Tibial nerve (tissue), 4 donors: Measurements from ENCODE around the gene GPD1L. TPM values are rescaled to one million over a fixed set of nuclear protein-coding genes. Genes with fewer than 3 reads are reported as not detected.

ENCODE experiments used
- DNase-seq, 2 donors: peaks; one replicate each; pipeline ENCODE4 v3.0.0-alpha.2; 2019; ENCODE audit warnings: low spot score in 2 of 2
- H3K27ac ChIP-seq, 4 donors: fragments of 200-600 bp; sonication (generic) in 3 of 4; one replicate each; pipeline ENCODE4 v1.5.1; 2017 to 2019; ENCODE audit warnings: mild to moderate bottlenecking in 1 of 4
- H3K27me3 ChIP-seq, 2 donors: fragments of 200-600 bp; sonication (generic) in 1 of 2; one replicate each; pipeline versions ENCODE4 v1.5.1 to v1.6.0; 2017 to 2019
- H3K36me3 ChIP-seq, 3 donors: fragments of 200-600 bp; sonication (generic); one replicate each; pipeline ENCODE4 v1.5.1; 2018 to 2019
- H3K4me1 ChIP-seq, 4 donors: fragments of 200-600 bp; sonication (generic) in 3 of 4; one replicate each; pipeline ENCODE4 v1.5.1; 2017 to 2019
- H3K4me3 ChIP-seq, 4 donors: fragments of 200-600 bp; sonication (generic) in 3 of 4; one replicate each; pipeline ENCODE4 v1.5.1; 2017 to 2019; ENCODE audit warnings: mild to moderate bottlenecking in 1 of 4, moderate library complexity in 1 of 4
- H3K9me3 ChIP-seq, 4 donors: fragments of 200-600 bp; sonication (generic) in 3 of 4; one replicate each; pipeline ENCODE4 v1.5.1; 2017 to 2019
- CTCF ChIP-seq, 5 experiments: fragments of 200-600 bp in 3 of 5; fragments of 450-650 bp in 2 of 5; sonication (generic) in 3 of 5; IDR thresholded peaks; one replicate each; pipeline ENCODE4 v1.5.1; 2016 to 2019; ENCODE audit warnings: antibody characterized with exemption in 5 of 5, mild to moderate bottlenecking in 3 of 5, moderate library complexity in 2 of 5
- EP300 ChIP-seq, 2 donors: sonication (generic); formaldehyde crosslinking; IDR thresholded peaks; one replicate each; pipeline ENCODE4 v1.6.1; 2017; ENCODE audit warnings: antibody characterized with exemption in 2 of 2, mild to moderate bottlenecking in 1 of 2
- POLR2A ChIP-seq, 2 donors: fragments of 450-650 bp; IDR thresholded peaks; one replicate each; pipeline ENCODE4 v1.6.1; 2017; ENCODE audit warnings: antibody characterized with exemption in 2 of 2, mild to moderate bottlenecking in 2 of 2, moderate library complexity in 2 of 2
- WGBS, 2 donors: methylation state at CpG; one replicate each; pipeline ENCODE4 v1.1.5; 2018; 5-methylcytosine and 5-hydroxymethylcytosine counted together
- total RNA-seq, 4 donors: library from RNA; depleted of rRNA; stranded (reverse); fragments of >200 nt; gene quantifications; one replicate each; pipeline ENCODE4 v1.1.0, GENCODE V29; 2016

Gene GPD1L
- total RNA-seq, 4 donors from 2014 or later = 38.4 to 60.9 (median 46.5) TPM

- no peak for DNase-seq
- H3K27me3 ChIP-seq = no peaks in the 10 kb centered on the region
- no peak overlapping the region for H3K4me3 ChIP-seq
- TF ChIP-seq EP300 (IDR thresholded peaks at IDR 0.05) (no peak), POLR2A (IDR thresholded peaks at IDR 0.05) (no peak), CTCF (IDR thresholded peaks at IDR 0.05) (no peak)
- WGBS, 2 donors = 88 to 94% methylated on average over 1 of the region's 1 CpG
- no peaks in the 10 kb centered on the region for H3K4me1 ChIP-seq
- H3K27ac ChIP-seq = no peak overlapping the region
- no peaks in the 10 kb centered on the region for H3K9me3 ChIP-seq
- H3K36me3 ChIP-seq = peaks cover 0 to 95% (median 0%) of the 10 kb centered on the region in 3 donors
Observed at GRCh38 chr3:32165442-32165841, 59.0 kb downstream of the GPD1L start.

- no peak overlapping the region for H3K4me3 ChIP-seq
- no peak overlapping the region for H3K27ac ChIP-seq
- no peaks in the 10 kb centered on the region for H3K4me1 ChIP-seq
- H3K9me3 ChIP-seq = peaks cover 0 to 11% (median 3%) of the 10 kb centered on the region in 4 donors
- peaks cover 0 to 92% (median 0%) of the 10 kb centered on the region in 3 donors for H3K36me3 ChIP-seq
- TF ChIP-seq CTCF (IDR thresholded peaks at IDR 0.05) (no peak), POLR2A (IDR thresholded peaks at IDR 0.05) (no peak), EP300 (IDR thresholded peaks at IDR 0.05) (no peak)
- no peaks in the 10 kb centered on the region for H3K27me3 ChIP-seq
- 86 to 100% methylated on average over 1 to 3 of the region's 4 CpGs for WGBS, 2 donors
- DNase-seq = no peak
Observed at GRCh38 chr3:32166654-32167053, 60.2 kb downstream of the GPD1L start.

- Histone ChIP-seq H3K4me1 (peaks cover 0 to 2% (median 0%) of the 10 kb centered on the region in 4 donors), H3K27me3 (no peaks in the 10 kb centered on the region), H3K36me3 (peaks cover 0 to 50% (median 0%) of the 10 kb centered on the region in 3 donors), H3K9me3 (peaks cover 0 to 23% (median 6%) of the 10 kb centered on the region in 4 donors), H3K4me3 (no peak overlapping the region), H3K27ac (no peak overlapping the region)
- no peak for TF ChIP-seq POLR2A (IDR thresholded peaks at IDR 0.05)
- no peak for TF ChIP-seq CTCF (IDR thresholded peaks at IDR 0.05)
- no peak for TF ChIP-seq EP300 (IDR thresholded peaks at IDR 0.05)
- DNase-seq = no peak
- 94 to 100% methylated on average over 1 of the region's 1 CpG for WGBS, 2 donors
Observed at GRCh38 chr3:32172420-32172819, 66.0 kb downstream of the GPD1L start.

- H3K27me3 ChIP-seq = no peaks in the 10 kb centered on the region
- TF ChIP-seq CTCF (IDR thresholded peaks at IDR 0.05) = peak; percentile 36 to 47 (median 42)
- TF ChIP-seq POLR2A (IDR thresholded peaks at IDR 0.05) = no peak
- H3K4me1 ChIP-seq = peaks cover 0 to 10% (median 0%) of the 10 kb centered on the region in 4 donors
- H3K9me3 ChIP-seq = peaks cover 0 to 21% (median 6%) of the 10 kb centered on the region in 4 donors
- peaks cover 0 to 18% (median 0%) of the 10 kb centered on the region in 3 donors for H3K36me3 ChIP-seq
- H3K4me3 ChIP-seq = no peak overlapping the region
- H3K27ac ChIP-seq = no peak overlapping the region
- peak in 1 of 2 donors; percentile 65 for DNase-seq
- 30 to 42% methylated on average over 7 of the region's 7 CpGs for WGBS, 2 donors
Observed at GRCh38 chr3:32175607-32176197, 69.3 kb downstream of the GPD1L start.

GRCh38 chr3:32176989-32177701 lies 70.7 kb downstream of the GPD1L start:
- Histone ChIP-seq H3K36me3 (peaks cover 0 to 6% (median 0%) of the 10 kb centered on the region in 3 donors), H3K9me3 (peaks cover 0 to 6% (median 0%) of the 10 kb centered on the region in 4 donors), H3K4me3 (no peak overlapping the region), H3K4me1 (peaks cover 0 to 10% (median 0%) of the 10 kb centered on the region in 4 donors), H3K27me3 (no peaks in the 10 kb centered on the region), H3K27ac (no peak overlapping the region)
- TF ChIP-seq EP300 (IDR thresholded peaks at IDR 0.05) (no peak), CTCF (IDR thresholded peaks at IDR 0.05) (peak; percentile 28 to 66 (median 54)), POLR2A (IDR thresholded peaks at IDR 0.05) (no peak)
- WGBS, 2 donors = 22 to 23% methylated on average over 9 of the region's 9 CpGs
- peak in 1 of 2 donors; percentile 80 for DNase-seq
